Tibial artery (tissue), 4 donors: ENCODE measurements around the gene SNX8.
"Not testable (repeated sequence)": the region's sequence is repeated elsewhere in the genome, so short reads cannot be mapped to it uniquely, and the experiment has no call there.

Experiments
- DNase-seq, 2 donors: peaks; one replicate each; pipeline ENCODE4 v3.0.0-alpha.2; 2019
- H3K27ac ChIP-seq, 2 donors: fragments of 200-600 bp; sonication (generic) in 1 of 2; 1 replicate in 1 of 2; 2 replicates in 1 of 2; pipeline ENCODE4 v1.5.1; 2018 to 2019; ENCODE audit warnings: mild to moderate bottlenecking in 1 of 2
- H3K27me3 ChIP-seq, 2 donors: fragments of 200-600 bp; sonication (generic) in 1 of 2; one replicate each; pipeline versions ENCODE4 v1.5.1 to v1.6.0; 2016 to 2019
- H3K36me3 ChIP-seq, 3 donors: fragments of 200-600 bp; sonication (generic) in 2 of 3; one replicate each; pipeline ENCODE4 v1.5.1; 2016 to 2019; ENCODE audit warnings: mild to moderate bottlenecking in 2 of 3
- H3K4me1 ChIP-seq, 4 donors: fragments of 200-600 bp; sonication (generic) in 2 of 4; 1 replicate in 3 of 4; 2 replicates in 1 of 4; pipeline ENCODE4 v1.5.1; 2016 to 2019
- H3K4me3 ChIP-seq, 2 donors: fragments of 200-600 bp; sonication (generic) in 1 of 2; 1 replicate in 1 of 2; 2 replicates in 1 of 2; pipeline ENCODE4 v1.5.1; 2018 to 2019; ENCODE audit warnings: mild to moderate bottlenecking in 2 of 2
- H3K9me3 ChIP-seq, 3 donors: fragments of 200-600 bp; sonication (generic) in 1 of 3; one replicate each; pipeline ENCODE4 v1.5.1; 2016 to 2019
- CTCF ChIP-seq, 2 experiments: fragments of 200-600 bp in 1 of 2; fragments of 450-650 bp in 1 of 2; IDR thresholded peaks; one replicate each; pipeline ENCODE4 v1.5.1; 2017 to 2019; ENCODE audit warnings: antibody characterized with exemption in 2 of 2, mild to moderate bottlenecking in 1 of 2, moderate library complexity in 1 of 2
- intact Hi-C: fragments of 100-400 bp; cut with DNase I; formaldehyde crosslinking; loops from one replicate; pipeline ENCODE4 v1.15.0; 2023; ENCODE audit warnings: low total_unique reads

The SNX8 gene

GRCh38 chr7:2336626-2337299, 22.5 kb upstream of the SNX8 start:
- Histone ChIP-seq H3K4me1 (no peaks in the 10 kb centered on the region), H3K27me3 (no peaks in the 10 kb centered on the region), H3K27ac (no peak overlapping the region), H3K36me3 (no peaks in the 10 kb centered on the region), H3K4me3 (no peak overlapping the region), H3K9me3 (no peaks in the 10 kb centered on the region)
- no peak for DNase-seq
- intact Hi-C loops = no loop called here
- no peak for TF ChIP-seq CTCF (IDR thresholded peaks at IDR 0.05)

GRCh38 chr7:2332606-2333231, 18.5 kb upstream of the SNX8 start:
- H3K27ac ChIP-seq, H3K36me3 ChIP-seq, H3K4me3 ChIP-seq, DNase-seq, H3K9me3 ChIP-seq, H3K27me3 ChIP-seq, H3K4me1 ChIP-seq, intact Hi-C loops: not testable (repeated sequence)

GRCh38 chr7:2331707-2332106, 17.5 kb upstream of the SNX8 start:
- intact Hi-C loops = no loop called here
- Histone ChIP-seq H3K36me3 (no peaks in the 10 kb centered on the region), H3K27me3 (no peaks in the 10 kb centered on the region), H3K4me3 (no peak overlapping the region), H3K27ac (no peak overlapping the region), H3K9me3 (no peaks in the 10 kb centered on the region), H3K4me1 (no peaks in the 10 kb centered on the region)
- DNase-seq = no peak
- TF ChIP-seq CTCF (IDR thresholded peaks at IDR 0.05) = no peak

GRCh38 chr7:2330493-2330892, 16.3 kb upstream of the SNX8 start:
- TF ChIP-seq CTCF (IDR thresholded peaks at IDR 0.05) = no peak

GRCh38 chr7:2326951-2327350, 12.7 kb upstream of the SNX8 start:
- Histone ChIP-seq H3K9me3 (no peaks in the 10 kb centered on the region), H3K4me3 (no peak overlapping the region), H3K36me3 (no peaks in the 10 kb centered on the region), H3K27ac (no peak overlapping the region), H3K27me3 (no peaks in the 10 kb centered on the region), H3K4me1 (no peaks in the 10 kb centered on the region)
- intact Hi-C loops = no loop called here
- DNase-seq = no peak
- TF ChIP-seq CTCF (IDR thresholded peaks at IDR 0.05) = no peak

More at GRCh38 chr7:2330493-2330892, 16.3 kb upstream of the SNX8 start:
- no peaks in the 10 kb centered on the region for H3K36me3 ChIP-seq
- no peak overlapping the region for H3K4me3 ChIP-seq
- no peak overlapping the region for H3K27ac ChIP-seq
- H3K9me3 ChIP-seq = no peaks in the 10 kb centered on the region
- no peak for DNase-seq
- no peaks in the 10 kb centered on the region for H3K4me1 ChIP-seq
- H3K27me3 ChIP-seq = no peaks in the 10 kb centered on the region
- intact Hi-C loops = no loop called here

GRCh38 chr7:2325162-2325561, 10.9 kb upstream of the SNX8 start:
- Histone ChIP-seq H3K9me3 (no peaks in the 10 kb centered on the region), H3K36me3 (no peaks in the 10 kb centered on the region), H3K27ac (no peak overlapping the region), H3K4me3 (no peak overlapping the region), H3K4me1 (no peaks in the 10 kb centered on the region), H3K27me3 (no peaks in the 10 kb centered on the region)
- TF ChIP-seq CTCF (IDR thresholded peaks at IDR 0.05) = no peak
- no peak for DNase-seq
- intact Hi-C loops = no loop called here
